Activated CD4-positive, alpha-beta T cell treated with anti-CD3 and anti-CD28 coated beads, Interleukin-2, amount 50 U/mL, for 1 hour (primary cell): ENCODE data around the gene HAO2.

Experiments
- DNase-seq: peaks from one replicate; pipeline ENCODE4 v3.0.0-alpha.2; 2020

HAO2 gene

GRCh38 chr1:119440721-119441307, 72.2 kb downstream of the HAO2 start:
- DNase-seq: no peak

- no peak for DNase-seq
Observed at GRCh38 chr1:119442756-119443155, 74.2 kb downstream of the HAO2 start.
